H9 (cell line): ENCODE results near the gene TAOK3. TPM values are rescaled to one million over a fixed set of nuclear protein-coding genes. Genes with fewer than 3 reads are reported as not detected.

Experiments used
- DNase-seq: peaks from one replicate; pipeline ENCODE4 v3.0.0-alpha.2; 2017
- H2AFZ ChIP-seq: one replicate; pipeline ENCODE4 v1.6.1; 2013; ENCODE audit warnings: mild to moderate bottlenecking, low read length, control low read depth, moderate library complexity
- H2AK5ac ChIP-seq: 2 replicates; pipeline ENCODE4 v1.6.1; 2013; ENCODE audit warnings: low read length, control low read depth, mixed read lengths; ENCODE audit not compliant: insufficient read length
- H2BK120ac ChIP-seq: one replicate; pipeline ENCODE4 v1.6.1; 2013; ENCODE audit warnings: low read depth, mild to moderate bottlenecking, low read length, control low read depth, inconsistent platforms; ENCODE audit not compliant: poor library complexity, severe bottlenecking
- H2BK12ac ChIP-seq: 2 replicates; pipeline ENCODE4 v1.6.1; 2013; ENCODE audit warnings: low read length, control low read depth, mixed read lengths, low read depth; ENCODE audit not compliant: insufficient read length
- H2BK15ac ChIP-seq: 2 replicates; pipeline ENCODE4 v1.6.1; 2013; ENCODE audit warnings: low read depth, low read length, control low read depth
- H2BK20ac ChIP-seq: one replicate; pipeline ENCODE4 v1.6.1; 2013; ENCODE audit warnings: low read depth, mild to moderate bottlenecking, low read length, control low read depth, inconsistent platforms; ENCODE audit not compliant: poor library complexity, severe bottlenecking
- H2BK5ac ChIP-seq: 2 replicates; pipeline ENCODE4 v1.6.1; 2013; ENCODE audit warnings: low read length, control low read depth, mixed read lengths; ENCODE audit not compliant: insufficient read length
- H3K14ac ChIP-seq: 2 replicates; pipeline ENCODE4 v1.6.1; 2013; ENCODE audit warnings: low read length, control low read depth; ENCODE audit not compliant: insufficient read depth
- H3K18ac ChIP-seq: 2 replicates; pipeline ENCODE4 v1.6.1; 2013; ENCODE audit warnings: low read depth, mild to moderate bottlenecking, mixed read lengths, low read length, control low read depth; ENCODE audit not compliant: insufficient read length
- H3K23ac ChIP-seq: 2 replicates; pipeline ENCODE4 v1.6.1; 2013; ENCODE audit warnings: low read length, control low read depth, mixed read lengths, low read depth; ENCODE audit not compliant: insufficient read length
- H3K23me2 ChIP-seq: 2 replicates; pipeline ENCODE4 v1.6.1; 2013; ENCODE audit warnings: low read depth, mild to moderate bottlenecking, mixed read lengths, low read length, control low read depth; ENCODE audit not compliant: insufficient read length, poor library complexity, severe bottlenecking
- H3K27ac ChIP-seq: 2 replicates; pipeline ENCODE4 v1.5.1; 2013; ENCODE audit warnings: low read length, control low read depth, mixed read lengths, low read depth; ENCODE audit not compliant: insufficient read length
- H3K27me3 ChIP-seq: 2 replicates; pipeline ENCODE4 v1.6.1; 2013; ENCODE audit warnings: low read length, control low read depth, inconsistent platforms; ENCODE audit not compliant: insufficient read depth
- H3K4ac ChIP-seq: 2 replicates; pipeline ENCODE4 v1.6.1; 2013; ENCODE audit warnings: low read depth, mild to moderate bottlenecking, control low read depth, inconsistent platforms, low read length, moderate library complexity
- H3K4me1 ChIP-seq: 2 replicates; pipeline ENCODE4 v1.6.1; 2013; ENCODE audit warnings: low read length, control low read depth, inconsistent platforms; ENCODE audit not compliant: insufficient read depth
- H3K4me2 ChIP-seq: 2 replicates; pipeline ENCODE4 v1.6.1; 2013; ENCODE audit warnings: low read length, control low read depth, mixed read lengths; ENCODE audit not compliant: insufficient read length, insufficient read depth
- H3K56ac ChIP-seq: 2 replicates; pipeline ENCODE4 v1.6.1; 2013; ENCODE audit warnings: low read depth, mild to moderate bottlenecking, mixed read lengths, low read length, control low read depth; ENCODE audit not compliant: insufficient read length
- H3K79me1 ChIP-seq: 2 replicates; pipeline ENCODE4 v1.6.1; 2013; ENCODE audit warnings: low read depth, mild to moderate bottlenecking, moderate library complexity, low read length, control low read depth, inconsistent platforms; ENCODE audit not compliant: insufficient read depth, poor library complexity, severe bottlenecking
- H3K79me2 ChIP-seq: 2 replicates; pipeline ENCODE4 v1.6.1; 2013; ENCODE audit warnings: low read length, control low read depth, inconsistent platforms; ENCODE audit not compliant: insufficient read depth
- H3K9ac ChIP-seq: 2 replicates; pipeline ENCODE4 v1.6.1; 2013; ENCODE audit warnings: low read length, control low read depth, mixed read lengths; ENCODE audit not compliant: insufficient read length; ENCODE audit errors: extremely low read depth
- H3K9me3 ChIP-seq: one replicate; pipeline ENCODE4 v1.6.1; 2013; ENCODE audit warnings: low read depth, low read length, inconsistent platforms; ENCODE audit not compliant: control insufficient read depth
- H3T11ph ChIP-seq: one replicate; pipeline ENCODE4 v1.6.1; 2013; ENCODE audit warnings: mild to moderate bottlenecking, low read length, control low read depth, inconsistent platforms
- H4K20me1 ChIP-seq: one replicate; pipeline ENCODE4 v1.6.1; 2013; ENCODE audit not compliant: control insufficient read depth, insufficient read length, insufficient read depth
- H4K5ac ChIP-seq: 2 replicates; pipeline ENCODE4 v1.6.1; 2013; ENCODE audit warnings: low read depth, mild to moderate bottlenecking, mixed read lengths, low read length, control low read depth; ENCODE audit not compliant: insufficient read length
- H4K8ac ChIP-seq: replicated peaks from 2 replicates; pipeline ENCODE4 v1.6.1; 2013; ENCODE audit warnings: low read length, control low read depth, mixed read lengths, low read depth; ENCODE audit not compliant: insufficient read length
- H4K91ac ChIP-seq: 2 replicates; pipeline ENCODE4 v1.6.1; 2013; ENCODE audit warnings: low read depth, mild to moderate bottlenecking, moderate library complexity, mixed read lengths, low read length, control low read depth; ENCODE audit not compliant: insufficient read length
- H3K27ac Mint-ChIP-seq, 3 experiments: 2 replicates in 2 of 3; 3 replicates in 1 of 3; pipeline ENCODE4 v1.8.0; 2020 to 2021; ENCODE audit warnings: mixed read lengths in 3 of 3, mild to moderate bottlenecking in 1 of 3, moderate library complexity in 1 of 3
- H3K27me3 Mint-ChIP-seq: 2 replicates; pipeline ENCODE4 v1.8.0; 2021; ENCODE audit warnings: low read depth, mild to moderate bottlenecking, moderate library complexity, mixed read lengths
- H3K36me3 Mint-ChIP-seq, 3 experiments: 2 replicates in 2 of 3; 3 replicates in 1 of 3; pipeline ENCODE4 v1.8.0; 2020 to 2021; ENCODE audit warnings: low read depth in 3 of 3, mixed read lengths in 3 of 3; ENCODE audit not compliant: insufficient read depth in 1 of 3
- H3K4me1 Mint-ChIP-seq, 2 experiments: 2 replicates each; pipeline ENCODE4 v1.8.0; 2020; ENCODE audit warnings: mixed read lengths in 2 of 2
- H3K4me3 Mint-ChIP-seq, 2 experiments: 2 replicates in 1 of 2; 3 replicates in 1 of 2; pipeline ENCODE4 v1.8.0; 2020 to 2021; ENCODE audit warnings: mild to moderate bottlenecking in 2 of 2, mixed read lengths in 2 of 2, moderate library complexity in 1 of 2
- H3K9me3 Mint-ChIP-seq, 2 experiments: 2 replicates in 1 of 2; 3 replicates in 1 of 2; pipeline ENCODE4 v1.8.0; 2020; ENCODE audit warnings: mild to moderate bottlenecking in 2 of 2, mixed read lengths in 2 of 2, moderate library complexity in 1 of 2
- WGBS: extraction: QIAGEN DNeasy Blood & Tissue Kit; methylation state at CpG from one replicate; pipeline ENCODE4 v1.1.7; 2013; ENCODE audit warnings: missing lambda C conversion rate, low lambda C conversion rate, mixed read lengths; ENCODE audit not compliant: insufficient read length; ENCODE audit errors: extremely low coverage; 5-methylcytosine and 5-hydroxymethylcytosine counted together
- total RNA-seq: library from RNA; stranded (reverse); gene quantifications from 2 replicates; pipeline ENCODE4 v1.2.1, GENCODE V29; 2021
- TF ChIP-seq, protein P1 (sequence below): fragments of 200-600 bp; sonication (generic); conservative IDR thresholded peaks from 3 replicates; pipeline ENCODE4 v1.8.0; 2021; ENCODE audit warnings: antibody characterized with exemption, mild to moderate bottlenecking

TAOK3 gene
- total RNA-seq, 1 experiment from 2014 or later: 5.2 TPM

DNA sequence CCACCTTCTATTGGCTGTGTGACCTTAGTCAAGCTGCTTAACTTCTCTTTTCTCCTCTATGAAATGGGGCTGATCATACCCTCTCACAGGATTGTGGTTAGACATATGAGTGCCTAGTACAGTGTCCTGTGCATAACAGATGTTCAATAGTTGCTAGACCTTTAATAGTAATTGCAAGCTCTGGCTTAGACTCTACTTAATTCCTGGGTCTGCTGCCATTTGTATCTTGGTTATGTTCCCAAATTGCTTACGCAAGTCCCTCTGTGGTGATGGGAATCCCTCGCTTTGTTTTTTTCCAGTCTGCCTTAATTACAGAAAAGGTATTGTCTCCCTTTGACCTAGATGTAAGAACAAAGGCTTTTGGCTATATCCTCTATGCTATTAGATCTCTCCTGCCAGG is 18.7 kb upstream of the TAOK3 start:
- H3K79me2 ChIP-seq: no peaks in the 10 kb centered on the region
- H3K36me3 Mint-ChIP-seq: peaks cover 35 to 89% (median 87%) of the 10 kb centered on the region in 3 experiments; a peak in 6 of 7 replicates
- no peak overlapping the region for H3K4me2 ChIP-seq
- no peak overlapping the region for H3K4me3 Mint-ChIP-seq
- no peaks in the 10 kb centered on the region for H3K27me3 ChIP-seq
- no peaks in the 10 kb centered on the region for H3K9me3 Mint-ChIP-seq
- no peak overlapping the region for H3T11ph ChIP-seq
- H4K8ac ChIP-seq: no peak overlapping the region
- H2AFZ ChIP-seq: no peak overlapping the region
- no peak overlapping the region for H4K91ac ChIP-seq
- H3K23me2 ChIP-seq: no peaks in the 10 kb centered on the region
- TF ChIP-seq, protein P1, sequence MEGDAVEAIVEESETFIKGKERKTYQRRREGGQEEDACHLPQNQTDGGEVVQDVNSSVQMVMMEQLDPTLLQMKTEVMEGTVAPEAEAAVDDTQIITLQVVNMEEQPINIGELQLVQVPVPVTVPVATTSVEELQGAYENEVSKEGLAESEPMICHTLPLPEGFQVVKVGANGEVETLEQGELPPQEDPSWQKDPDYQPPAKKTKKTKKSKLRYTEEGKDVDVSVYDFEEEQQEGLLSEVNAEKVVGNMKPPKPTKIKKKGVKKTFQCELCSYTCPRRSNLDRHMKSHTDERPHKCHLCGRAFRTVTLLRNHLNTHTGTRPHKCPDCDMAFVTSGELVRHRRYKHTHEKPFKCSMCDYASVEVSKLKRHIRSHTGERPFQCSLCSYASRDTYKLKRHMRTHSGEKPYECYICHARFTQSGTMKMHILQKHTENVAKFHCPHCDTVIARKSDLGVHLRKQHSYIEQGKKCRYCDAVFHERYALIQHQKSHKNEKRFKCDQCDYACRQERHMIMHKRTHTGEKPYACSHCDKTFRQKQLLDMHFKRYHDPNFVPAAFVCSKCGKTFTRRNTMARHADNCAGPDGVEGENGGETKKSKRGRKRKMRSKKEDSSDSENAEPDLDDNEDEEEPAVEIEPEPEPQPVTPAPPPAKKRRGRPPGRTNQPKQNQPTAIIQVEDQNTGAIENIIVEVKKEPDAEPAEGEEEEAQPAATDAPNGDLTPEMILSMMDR: no peak
- H2BK120ac ChIP-seq: no peak overlapping the region
- no peak overlapping the region for H2BK20ac ChIP-seq
- H4K5ac ChIP-seq: no peak overlapping the region
- H3K4me1 Mint-ChIP-seq: no peaks in the 10 kb centered on the region
- no peaks in the 10 kb centered on the region for H3K9me3 ChIP-seq
- H3K23ac ChIP-seq: no peak overlapping the region
- no peak overlapping the region for H3K18ac ChIP-seq
- H2BK12ac ChIP-seq: no peak overlapping the region
- no peak overlapping the region for H3K14ac ChIP-seq
- H3K27me3 Mint-ChIP-seq: no peaks in the 10 kb centered on the region
- H2BK15ac ChIP-seq: no peak overlapping the region
- no peak overlapping the region for H3K9ac ChIP-seq
- H3K27ac ChIP-seq: no peak overlapping the region
- no peaks in the 10 kb centered on the region for H3K79me1 ChIP-seq
- no peak for DNase-seq
- H4K20me1 ChIP-seq: no peaks in the 10 kb centered on the region
- H2AK5ac ChIP-seq: no peak overlapping the region
- H3K27ac Mint-ChIP-seq: no peak overlapping the region; a peak in 1 of 7 replicates
- H3K4me1 ChIP-seq: no peaks in the 10 kb centered on the region
- no peak overlapping the region for H3K4ac ChIP-seq
- WGBS: no CpG with 5 or more reads among the region's 2 CpGs
- no peak overlapping the region for H2BK5ac ChIP-seq
- H3K56ac ChIP-seq: no peak overlapping the region
